Mammary epithelial cell (primary cell): ENCODE data around the gene AAR2.

Experiments used
- CTCF ChIP-seq, 2 donors: IDR thresholded peaks in 1 of 2; conservative IDR thresholded peaks in 1 of 2; 2 replicates each; pipeline ENCODE4 v1.5.1; 2011 to 2012; ENCODE audit warnings: inconsistent platforms in 2 of 2, low read length in 2 of 2, mild to moderate bottlenecking in 2 of 2, control low read depth in 1 of 2, low read depth in 1 of 2; ENCODE audit not compliant: insufficient read depth in 1 of 2; ENCODE audit errors: extremely low read depth in 1 of 2
- EZH2 ChIP-seq: IDR thresholded peaks from 2 replicates; pipeline ENCODE4 v1.6.1; 2012; ENCODE audit warnings: low read length, inconsistent platforms, borderline replicate concordance

GRCh38 chr20:36230019-36230418, 6.3 kb upstream of the AAR2 start:
- TF ChIP-seq CTCF (conservative IDR thresholded peaks at IDR 0.05 in 1 of 2, IDR thresholded peaks at IDR 0.05 in 1 of 2; ENCODE audit: extremely low read depth in 1 of 2, insufficient read depth in 1 of 2, low read depth in 1 of 2, low read length in 2 of 2) (no peak), EZH2 (no peak)
